Body of pancreas (tissue), 4 donors: Measurements from ENCODE around the gene HOXB6. TPM values are rescaled to one million over a fixed set of nuclear protein-coding genes. Genes with fewer than 3 reads are reported as not detected.

Experiments
- ATAC-seq: fragments of 150-250 bp; one replicate; pipeline ENCODE4 v1.9.1; 2016
- DNase-seq, 4 donors: peaks; one replicate each; pipeline ENCODE4 v3.0.0-alpha.2; 2019
- H3K27ac ChIP-seq, 4 donors: fragments of 200-600 bp; sonication (generic); 1 replicate in 3 of 4; 2 replicates in 1 of 4; pipeline versions ENCODE4 v1.5.1 to v1.6.1; 2016 to 2019; ENCODE audit warnings: mild to moderate bottlenecking in 1 of 4, mixed read lengths in 1 of 4, moderate library complexity in 1 of 4
- H3K27me3 ChIP-seq, 2 donors: fragments of 200-600 bp; sonication (generic); one replicate each; pipeline ENCODE4 v1.6.0; 2016; ENCODE audit warnings: mild to moderate bottlenecking in 1 of 2
- H3K36me3 ChIP-seq, 2 donors: fragments of 200-600 bp; sonication (generic); replicated peaks in 1 of 2; 2 replicates each; pipeline ENCODE4 v1.5.1; 2016; ENCODE audit warnings: low read depth in 2 of 2; ENCODE audit not compliant: insufficient read depth in 1 of 2
- H3K4me1 ChIP-seq: fragments of 200-600 bp; sonication (generic); one replicate; pipeline ENCODE4 v1.6.0; 2016
- H3K4me3 ChIP-seq, 2 donors: fragments of 200-600 bp; sonication (generic); 1 replicate in 1 of 2; 2 replicates in 1 of 2; pipeline ENCODE4 v1.5.1; 2016 to 2019
- H3K9me3 ChIP-seq, 3 donors: fragments of 200-600 bp; sonication (generic); 1 replicate in 2 of 3; 2 replicates in 1 of 3; pipeline ENCODE4 v1.5.1; 2016
- POLR2A ChIP-seq, 3 donors: fragments of 450-650 bp; IDR thresholded peaks; one replicate each; pipeline ENCODE4 v1.6.1; 2016; ENCODE audit warnings: antibody characterized with exemption in 3 of 3, mild to moderate bottlenecking in 2 of 3
- WGBS, 2 donors: methylation state at CpG; one replicate each; pipeline ENCODE4 v1.1.5; 2017; 5-methylcytosine and 5-hydroxymethylcytosine counted together
- intact Hi-C: fragments of 100-400 bp; cut with DNase I; formaldehyde crosslinking; loops from one replicate; pipeline ENCODE4 v1.15.1; 2023
- total RNA-seq, 2 donors: library from RNA; depleted of rRNA; stranded (reverse); fragments of >200 nt; gene quantifications; one replicate each; pipeline ENCODE4 v1.1.0, GENCODE V29; 2016
- TF ChIP-seq, protein P1 (sequence below), 7 experiments: fragments of 450-650 bp in 4 of 7; fragments of 200-600 bp in 3 of 7; sonication (generic) in 3 of 7; IDR thresholded peaks; one replicate each; pipeline ENCODE4 v1.5.1; 2016 to 2019; ENCODE audit warnings: antibody characterized with exemption in 7 of 7

The HOXB6 gene
- total RNA-seq, 2 donors from 2014 or later = 2.1 to 2.6 TPM

DNA sequence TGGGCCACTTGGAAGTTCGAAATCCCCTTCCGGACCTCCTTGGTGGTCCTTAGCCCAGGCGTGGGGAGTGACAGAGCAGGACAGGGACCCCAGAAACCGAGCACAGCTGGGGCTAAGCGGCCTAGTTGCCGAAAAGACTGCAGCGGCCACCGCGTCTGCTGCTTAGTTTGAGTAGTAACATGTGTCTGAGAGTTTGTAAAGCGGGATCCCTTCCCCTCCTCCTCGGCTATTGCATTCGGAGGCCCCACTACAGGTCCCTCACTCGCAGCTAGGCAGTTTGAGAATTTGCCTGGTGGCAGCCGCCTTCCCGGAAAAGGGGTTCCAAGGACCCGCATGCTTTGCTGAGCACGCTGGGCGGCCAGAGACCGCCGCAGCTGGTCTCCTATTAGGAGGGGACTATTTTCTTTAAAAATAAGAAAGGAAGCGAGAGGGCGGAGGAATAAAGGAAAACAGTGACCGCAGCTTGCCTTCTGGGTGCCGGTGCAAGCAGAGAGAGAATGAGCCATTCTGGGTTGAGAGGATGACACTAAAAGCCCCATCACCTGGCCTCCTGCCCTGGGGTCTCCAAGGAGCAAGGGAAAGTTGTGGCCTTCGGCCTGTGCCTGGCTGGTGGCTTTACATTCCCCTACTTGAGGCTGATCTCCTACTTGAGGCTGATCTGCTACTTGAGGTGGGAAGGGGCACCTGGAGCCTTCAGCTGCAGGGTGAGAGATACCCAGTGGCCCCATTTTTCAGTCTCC is 10.1 kb downstream of the HOXB6 start:
- Histone ChIP-seq H3K27me3 (peaks cover 5 to 67% of the 10 kb centered on the region in 2 donors), H3K4me3 (no peak overlapping the region), H3K9me3 (no peaks in the 10 kb centered on the region), H3K36me3 (no peaks in the 10 kb centered on the region), H3K27ac (peak overlapping the region in 1 of 4 donors; percentile 18), H3K4me1 (peaks cover 35% of the 10 kb centered on the region)
- intact Hi-C loops = no loop called here
- DNase-seq (no peak), ATAC-seq (no peak)
- TF ChIP-seq, protein P1, sequence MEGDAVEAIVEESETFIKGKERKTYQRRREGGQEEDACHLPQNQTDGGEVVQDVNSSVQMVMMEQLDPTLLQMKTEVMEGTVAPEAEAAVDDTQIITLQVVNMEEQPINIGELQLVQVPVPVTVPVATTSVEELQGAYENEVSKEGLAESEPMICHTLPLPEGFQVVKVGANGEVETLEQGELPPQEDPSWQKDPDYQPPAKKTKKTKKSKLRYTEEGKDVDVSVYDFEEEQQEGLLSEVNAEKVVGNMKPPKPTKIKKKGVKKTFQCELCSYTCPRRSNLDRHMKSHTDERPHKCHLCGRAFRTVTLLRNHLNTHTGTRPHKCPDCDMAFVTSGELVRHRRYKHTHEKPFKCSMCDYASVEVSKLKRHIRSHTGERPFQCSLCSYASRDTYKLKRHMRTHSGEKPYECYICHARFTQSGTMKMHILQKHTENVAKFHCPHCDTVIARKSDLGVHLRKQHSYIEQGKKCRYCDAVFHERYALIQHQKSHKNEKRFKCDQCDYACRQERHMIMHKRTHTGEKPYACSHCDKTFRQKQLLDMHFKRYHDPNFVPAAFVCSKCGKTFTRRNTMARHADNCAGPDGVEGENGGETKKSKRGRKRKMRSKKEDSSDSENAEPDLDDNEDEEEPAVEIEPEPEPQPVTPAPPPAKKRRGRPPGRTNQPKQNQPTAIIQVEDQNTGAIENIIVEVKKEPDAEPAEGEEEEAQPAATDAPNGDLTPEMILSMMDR (IDR thresholded peaks at IDR 0.05) = no peak
- no peak for TF ChIP-seq POLR2A (IDR thresholded peaks at IDR 0.05)
- WGBS, 2 donors = 31 to 38% methylated on average over 14 to 25 of the region's 25 CpGs

DNA sequence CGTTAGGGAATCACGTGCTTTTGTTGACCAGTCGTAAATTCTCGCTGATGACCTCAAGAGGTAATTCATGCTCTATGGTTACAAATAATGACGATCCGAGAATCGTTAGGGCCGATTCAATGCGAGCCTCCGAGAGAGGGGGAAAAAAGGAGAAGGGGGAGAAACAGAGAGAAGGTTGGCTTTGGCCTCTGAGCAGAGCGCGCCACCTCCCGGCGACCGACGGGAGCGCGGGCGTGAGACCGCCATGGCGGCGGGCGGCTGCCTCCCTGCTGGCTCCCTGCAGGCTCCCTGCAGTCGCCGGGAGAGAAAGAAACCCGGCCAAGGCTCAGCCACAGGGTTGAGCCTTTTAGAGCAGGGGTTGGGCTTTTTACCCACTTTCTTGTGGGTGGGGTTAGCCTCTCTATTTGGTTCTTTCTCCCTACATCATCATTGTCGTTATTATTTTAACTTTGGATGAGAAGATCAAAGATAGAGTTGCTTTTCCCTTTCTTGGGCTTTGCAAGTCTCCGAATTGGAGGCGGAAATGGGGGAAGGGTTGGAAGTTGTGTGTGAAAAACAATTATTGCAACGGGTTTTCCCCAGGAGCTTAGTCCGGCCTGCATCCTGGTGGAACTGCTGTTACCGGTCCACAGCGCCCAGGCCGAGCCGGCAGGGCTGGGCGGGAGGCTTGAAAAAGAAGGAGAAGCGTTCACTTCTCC is 10.8 kb downstream of the HOXB6 start:
- Histone ChIP-seq H3K9me3 (no peaks in the 10 kb centered on the region), H3K36me3 (no peaks in the 10 kb centered on the region), H3K27ac (peak overlapping the region in 1 of 4 donors; percentile 18), H3K27me3 (peaks cover 5 to 60% of the 10 kb centered on the region in 2 donors), H3K4me1 (peaks cover 35% of the 10 kb centered on the region), H3K4me3 (no peak overlapping the region)
- WGBS, 2 donors = 9 to 10% methylated on average over 37 of the region's 37 CpGs
- peak in 1 of 3 donors; percentile 1 for TF ChIP-seq POLR2A (IDR thresholded peaks at IDR 0.05)
- TF ChIP-seq, protein P1 (IDR thresholded peaks at IDR 0.05) = peak; percentile 64 to 87 (median 78)
- peak; percentile 66 for ATAC-seq
- intact Hi-C loops = no loop called here
- DNase-seq = peak; percentile 59 to 78 (median 72)

DNA sequence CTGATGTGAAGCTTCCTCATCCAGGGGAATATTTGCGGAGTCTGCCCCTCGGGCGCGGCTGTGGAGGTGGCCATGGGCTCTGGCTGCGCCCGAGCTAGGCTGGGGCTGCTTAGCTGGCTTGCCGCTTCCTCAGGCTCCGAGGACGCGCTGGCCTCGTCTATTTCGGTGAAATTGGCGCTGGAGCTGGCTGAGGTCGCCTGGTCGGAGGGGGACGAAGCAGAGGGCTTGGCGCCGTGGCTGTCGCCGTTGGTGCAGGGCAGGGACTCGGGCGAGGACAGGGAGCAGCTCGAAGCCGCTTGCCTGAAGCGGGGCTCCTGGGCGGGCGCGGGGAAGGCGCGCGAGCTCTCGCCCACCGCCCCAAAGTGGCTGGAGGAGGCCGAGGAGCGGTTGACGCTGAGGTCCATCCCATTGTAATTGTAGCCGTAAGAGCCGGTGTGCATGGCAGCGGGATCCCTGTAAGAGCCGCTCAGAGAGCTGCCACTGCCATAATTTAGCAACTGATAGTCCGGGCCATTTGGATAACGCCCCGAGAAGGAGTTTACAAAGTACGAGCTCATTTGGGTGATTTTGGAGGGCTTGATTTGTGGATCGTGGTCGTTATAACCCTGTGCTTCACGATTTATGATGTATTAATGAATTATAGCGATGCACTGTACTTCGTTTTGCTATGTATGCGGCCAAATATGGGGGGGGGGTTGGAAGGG is 11.5 kb downstream of the HOXB6 start, which contains the start of gene HOXB5:
Gene HOXB5 (minus strand): TSS at position 654 of the 704 bp plus-strand sequence. CDS start 97 bp downstream, at position 557.
- ATAC-seq (no peak), DNase-seq (no peak)
- intact Hi-C loops = no loop called here
- TF ChIP-seq, protein P1 (IDR thresholded peaks at IDR 0.05) = no peak
- TF ChIP-seq POLR2A (IDR thresholded peaks at IDR 0.05) = no peak
- peak within 1 kb of the TSS in 3 of 4 donors; percentile 9 to 37 (median 37) for H3K27ac ChIP-seq
- no peaks in the 10 kb centered on the region for H3K9me3 ChIP-seq
- H3K4me3 ChIP-seq = no peak within 1 kb of the TSS
- H3K4me1 ChIP-seq = peaks cover 33% of the 10 kb centered on the region
- H3K27me3 ChIP-seq = peaks cover 5 to 53% of the 10 kb centered on the region in 2 donors
- H3K36me3 ChIP-seq = no peaks in the 10 kb centered on the region
- WGBS, 2 donors = 4 to 7% methylated on average over 15 to 49 of the region's 50 CpGs

DNA sequence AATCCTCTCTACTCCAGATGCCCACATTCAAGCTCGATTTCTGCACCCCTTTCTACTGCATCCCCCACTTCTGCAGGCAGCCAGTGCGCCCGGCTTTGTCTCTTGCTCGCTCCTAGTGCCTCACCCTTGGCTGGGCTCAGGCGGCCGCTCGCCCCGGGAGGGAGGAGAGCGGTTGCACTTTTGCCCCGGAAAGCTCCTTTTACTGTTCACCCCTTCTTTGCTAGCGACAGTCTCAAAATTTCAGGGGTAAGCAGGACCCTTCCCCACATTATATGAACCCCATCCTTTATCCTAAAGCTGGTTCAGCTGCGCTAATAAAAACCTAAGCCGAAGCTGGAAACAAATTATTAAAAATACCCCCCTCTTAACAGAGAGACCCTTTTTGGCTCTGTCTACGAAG is 12.2 kb downstream of the HOXB6 start:
- no peak for DNase-seq
- TF ChIP-seq, protein P1 (IDR thresholded peaks at IDR 0.05) = no peak
- no peak for TF ChIP-seq POLR2A (IDR thresholded peaks at IDR 0.05)
- 10 to 24% methylated on average over 14 of the region's 14 CpGs for WGBS, 2 donors
- Histone ChIP-seq H3K36me3 (no peaks in the 10 kb centered on the region), H3K27ac (peak overlapping the region in 2 of 4 donors; percentile 26 to 37), H3K4me3 (no peak overlapping the region), H3K4me1 (peaks cover 26% of the 10 kb centered on the region), H3K9me3 (no peaks in the 10 kb centered on the region), H3K27me3 (peaks cover 0 to 48% of the 10 kb centered on the region in 2 donors)
- intact Hi-C loops = no loop called here
- ATAC-seq = no peak
